Central memory CD4-positive, alpha-beta T cell (primary cell): Measurements from ENCODE around the gene SRBD1.

Experiments used
- DNase-seq: peaks from one replicate; pipeline ENCODE4 v3.0.0; 2022

Gene SRBD1

GRCh38 chr2:45412754-45413379, 198.2 kb downstream of the SRBD1 start:
- no peak for DNase-seq

GRCh38 chr2:45409677-45410076, 201.4 kb downstream of the SRBD1 start:
- no peak for DNase-seq

DNA sequence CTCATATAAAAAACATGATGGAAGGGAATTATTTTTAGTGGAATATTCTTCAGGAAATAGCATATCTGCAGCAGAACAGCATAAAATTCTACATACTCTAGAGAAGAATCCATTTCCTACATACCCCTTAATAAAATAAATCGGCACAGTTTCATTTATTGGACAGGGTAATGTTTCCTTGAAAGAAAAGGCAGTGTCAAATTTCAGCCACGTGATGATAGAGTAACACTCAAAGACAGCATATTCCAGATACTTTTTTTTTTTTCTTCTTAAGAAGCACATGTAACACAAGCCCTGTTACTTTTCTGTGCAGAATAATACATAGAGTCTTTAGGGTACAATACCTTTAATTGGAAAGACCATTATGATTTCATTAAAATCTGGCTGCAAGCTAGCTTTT, 204.4 kb downstream of the SRBD1 start:
- no peak for DNase-seq

- DNase-seq, result no peak
Measured at GRCh38 chr2:45404807-45405297, 206.2 kb downstream of the SRBD1 start.

- DNase-seq, result no peak
Measured at GRCh38 chr2:45403036-45403435, 208.0 kb downstream of the SRBD1 start.

DNA sequence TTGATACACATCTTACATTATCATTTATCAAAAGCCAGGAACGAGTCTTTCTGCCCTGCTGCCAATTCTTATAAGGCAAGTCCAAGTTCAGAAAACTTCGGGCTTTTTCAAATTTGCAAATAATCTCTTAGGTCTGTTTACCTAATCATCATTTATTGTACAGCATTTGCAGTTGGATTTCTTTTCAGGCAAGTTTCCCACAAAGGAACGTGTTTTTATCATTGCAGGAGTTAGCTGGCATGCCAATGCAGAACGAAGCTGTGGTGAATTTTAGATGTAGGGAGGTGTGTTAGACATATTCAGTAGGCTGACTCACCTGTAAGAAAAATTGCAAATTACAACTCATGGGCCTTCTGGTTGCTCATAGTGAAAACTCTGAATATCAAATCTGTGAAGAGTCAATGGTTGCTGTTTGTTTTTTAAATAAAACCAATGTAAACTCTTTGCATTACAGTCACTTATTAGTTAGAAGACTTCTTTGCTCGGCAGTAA, 209.6 kb downstream of the SRBD1 start:
- DNase-seq, result no peak

DNA sequence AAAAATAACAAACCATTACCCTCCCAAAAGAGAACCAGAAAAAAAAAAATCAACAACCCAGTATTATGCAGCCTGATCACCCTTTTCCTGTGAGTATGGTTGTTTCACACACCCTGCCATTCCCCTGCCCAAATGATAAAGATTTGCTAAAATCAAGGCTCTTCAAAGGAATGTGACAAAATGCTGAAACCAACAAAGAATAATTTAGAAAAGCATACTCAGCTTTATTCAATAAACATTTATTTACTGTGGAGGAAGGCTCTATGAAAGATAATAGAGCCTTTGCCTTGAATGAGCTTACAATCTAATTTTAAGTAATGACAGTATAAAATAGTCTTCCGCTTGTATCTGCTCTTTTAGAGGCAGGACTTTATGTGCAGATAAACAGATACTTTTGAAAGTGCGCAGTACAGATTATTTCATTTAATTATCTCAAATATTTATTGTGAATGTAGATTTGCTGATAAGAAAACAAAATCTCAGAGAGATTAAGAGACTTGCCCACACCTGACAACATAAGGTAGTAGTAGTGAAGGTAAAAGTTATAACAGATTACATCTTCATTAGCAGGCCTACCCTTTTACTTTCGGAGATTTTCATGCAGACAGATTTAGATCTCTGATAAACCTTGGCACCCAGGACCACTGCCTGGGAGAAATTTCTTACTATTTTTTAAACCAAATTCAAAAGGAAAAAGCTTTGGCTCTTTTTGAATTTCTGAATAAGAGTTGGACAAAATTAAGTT, 211.9 kb downstream of the SRBD1 start:
- DNase-seq, result no peak

DNA sequence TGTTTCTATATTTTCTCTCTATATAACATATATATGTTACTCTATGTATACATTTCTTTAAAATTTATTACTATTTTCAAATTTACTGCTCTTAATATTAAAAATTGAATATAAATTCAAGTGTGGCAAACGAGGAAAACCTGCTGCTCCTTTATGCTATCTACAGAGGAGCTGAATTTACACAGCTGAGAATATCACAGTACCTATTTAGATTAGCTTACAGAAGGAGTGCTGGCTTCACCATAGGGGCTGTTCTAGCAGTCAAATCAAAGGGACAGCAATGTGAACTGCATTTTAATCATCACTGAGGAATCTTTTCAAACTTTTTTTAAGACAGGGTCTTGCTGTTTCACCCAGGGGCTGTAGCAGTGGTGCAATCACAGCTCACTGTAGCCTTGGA, 213.8 kb downstream of the SRBD1 start:
- no peak for DNase-seq

GRCh38 chr2:45396671-45397070, 214.4 kb downstream of the SRBD1 start:
- DNase-seq, result no peak

DNA sequence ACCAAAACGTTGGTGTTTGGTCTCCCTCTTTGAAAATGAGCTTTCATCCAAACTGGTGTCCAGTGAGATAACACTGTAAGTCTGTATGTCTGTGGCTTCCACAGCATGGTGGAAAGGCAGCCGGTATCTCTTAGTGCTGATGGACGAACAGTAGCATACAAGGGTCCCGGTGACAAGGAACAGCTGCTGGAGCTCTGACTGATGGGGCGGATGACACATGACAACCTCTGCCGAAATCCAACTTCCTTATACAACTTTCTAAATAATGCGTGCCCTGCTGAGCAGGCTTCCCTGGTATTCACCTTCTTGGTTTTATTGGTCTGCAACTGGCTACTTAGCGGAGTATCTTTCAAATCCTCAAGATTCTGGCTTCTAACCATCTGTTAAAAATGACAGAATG, 216.2 kb downstream of the SRBD1 start:
- no peak for DNase-seq

DNA sequence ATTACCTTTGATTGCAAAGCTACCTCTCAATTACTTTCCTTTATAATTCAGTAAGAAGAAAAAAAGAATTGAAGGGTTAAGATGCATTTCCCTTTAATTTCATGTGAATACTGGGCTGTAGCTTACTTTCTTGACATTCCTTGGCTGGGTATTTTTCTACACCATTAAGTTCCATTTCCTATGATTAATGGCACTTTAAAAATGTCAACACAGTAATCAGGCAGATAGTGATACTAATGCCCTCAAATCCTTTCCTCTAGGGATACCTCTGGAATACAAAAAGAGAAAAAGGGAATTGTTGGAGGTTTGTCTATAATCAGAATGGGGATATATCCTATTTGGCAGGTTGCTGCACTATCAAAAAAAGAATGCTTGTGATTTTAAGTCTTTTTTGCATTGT, 216.9 kb downstream of the SRBD1 start:
- DNase-seq, result no peak

GRCh38 chr2:45391866-45392265, 219.2 kb downstream of the SRBD1 start:
- DNase-seq, result no peak

- DNase-seq, result no peak
Measured at GRCh38 chr2:45390861-45391260, 220.2 kb downstream of the SRBD1 start.

- DNase-seq, result no peak
Measured at GRCh38 chr2:45390441-45390840, 220.6 kb downstream of the SRBD1 start.

DNA sequence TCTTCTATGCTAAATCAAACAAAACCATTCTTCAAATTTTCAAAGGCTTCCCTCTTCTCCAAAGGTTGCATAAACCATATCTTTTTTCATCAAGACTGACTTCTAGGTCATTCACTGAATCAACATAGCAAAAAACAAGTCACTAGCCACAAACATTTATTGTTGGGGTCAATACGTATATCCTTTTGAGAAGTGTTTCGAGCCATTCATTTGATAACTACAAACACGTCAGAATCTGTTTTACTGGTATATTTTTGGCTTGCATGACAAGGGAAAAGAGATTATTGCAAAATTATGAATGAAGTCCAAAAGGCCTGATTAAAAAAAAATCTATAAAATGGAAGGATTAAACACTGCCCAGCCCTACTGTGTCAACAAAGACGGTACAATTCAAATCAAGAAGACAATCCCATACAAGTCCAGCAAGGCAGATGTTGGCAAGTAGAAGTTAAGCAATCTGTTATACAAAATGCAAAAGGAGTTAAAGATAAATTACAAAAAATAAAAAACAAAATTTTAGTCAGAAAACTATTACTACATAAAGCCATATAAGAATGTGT, 222.4 kb downstream of the SRBD1 start:
- DNase-seq, result no peak

DNA sequence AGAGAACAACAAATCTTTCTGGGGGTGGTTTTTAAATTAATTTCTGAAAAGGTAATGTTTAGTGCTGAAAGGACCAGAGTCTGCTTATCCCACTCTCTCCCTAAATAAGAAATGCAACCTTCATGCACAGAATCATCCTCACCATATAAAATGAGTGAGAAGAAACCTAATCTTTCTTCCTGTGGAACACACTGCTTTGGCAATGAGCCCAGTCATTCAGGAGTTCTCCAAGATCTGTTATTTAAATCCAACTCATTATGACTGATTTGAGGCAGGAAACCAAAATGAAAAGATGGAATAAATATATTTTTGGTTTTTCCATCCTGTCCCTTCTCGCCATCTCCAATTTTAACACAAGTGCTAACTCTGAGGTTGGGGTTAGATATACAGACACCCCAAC, 228.3 kb downstream of the SRBD1 start:
- no peak for DNase-seq

- DNase-seq, result no peak
Measured at GRCh38 chr2:45380131-45380836, 230.8 kb downstream of the SRBD1 start.

- DNase-seq, result no peak
Measured at GRCh38 chr2:45379399-45380087, 231.5 kb downstream of the SRBD1 start.

GRCh38 chr2:45373534-45373933, 237.5 kb downstream of the SRBD1 start:
- DNase-seq, result no peak

DNA sequence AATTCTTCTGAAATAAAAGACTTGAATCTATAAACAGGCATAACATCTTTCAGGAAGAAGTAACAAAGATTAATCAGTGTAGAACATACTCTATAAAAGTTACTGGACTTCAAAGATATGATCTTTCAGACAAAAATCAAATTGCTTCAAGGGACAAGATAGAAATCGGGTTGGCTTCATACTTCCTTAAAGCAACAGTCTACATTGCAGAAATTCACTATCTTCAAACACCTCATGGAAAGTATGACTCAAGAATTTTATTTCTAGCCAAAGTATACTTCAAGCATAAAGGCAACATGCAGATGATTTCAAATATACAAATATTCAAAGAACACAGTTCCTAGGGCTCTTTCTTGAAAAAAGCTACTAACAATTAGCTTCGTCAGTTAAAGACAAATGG, 240.7 kb downstream of the SRBD1 start:
- no peak for DNase-seq

DNA sequence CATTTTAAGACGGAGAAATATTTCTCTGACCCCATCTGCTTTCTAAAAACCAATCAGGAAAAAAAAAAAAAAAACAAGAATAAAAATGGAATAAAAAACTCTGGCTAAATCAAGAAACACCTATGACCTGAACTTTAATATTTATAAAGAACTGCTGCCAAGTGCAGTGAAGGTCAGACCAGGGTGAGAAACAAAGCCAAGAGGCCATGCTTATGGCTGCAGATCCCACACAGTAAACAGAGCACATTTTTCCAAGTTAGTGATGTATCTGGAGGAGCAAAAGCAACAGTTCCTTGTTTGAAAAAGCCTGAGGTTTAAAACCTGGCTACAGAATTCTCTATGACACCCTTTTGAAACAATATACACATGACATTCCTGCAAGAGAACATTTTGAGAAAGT, 242.3 kb downstream of the SRBD1 start:
- no peak for DNase-seq

GRCh38 chr2:45361666-45362065, 249.4 kb downstream of the SRBD1 start:
- no peak for DNase-seq

DNA sequence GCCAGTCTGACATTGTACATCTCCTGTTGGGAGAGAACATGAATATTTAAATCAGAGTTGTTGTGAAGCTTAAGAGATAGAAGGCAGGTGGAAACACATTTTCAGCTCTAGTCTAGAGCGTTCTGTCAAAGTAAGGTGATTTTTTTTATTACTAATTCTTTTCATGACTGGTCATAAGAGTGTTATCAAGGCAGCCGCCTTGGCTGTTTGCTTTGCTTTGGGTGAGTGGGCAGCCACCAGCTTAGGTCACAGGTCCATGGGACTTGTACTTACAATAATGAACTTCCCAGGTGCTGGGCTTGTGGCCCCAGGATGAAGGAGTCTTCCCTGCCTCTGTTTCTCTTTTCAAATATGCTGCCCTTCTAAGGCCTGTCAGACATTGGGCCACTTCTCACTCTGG, 256.3 kb downstream of the SRBD1 start:
- no peak for DNase-seq
